B cell (primary cell): ENCODE results near the gene SMARCC2. TPM values are rescaled to one million over a fixed set of nuclear protein-coding genes. Genes with fewer than 3 reads are reported as not detected.
A peak's percentile ranks its signal among the peaks of the same experiment; 100 is the strongest.

Source experiments
- ATAC-seq: fragments of 200-7000 bp; cut with Tn5 transposase; one replicate; pipeline ENCODE4 v1.10.0; 2021; ENCODE audit warnings: low read depth, mild to moderate bottlenecking, moderate number of reproducible peaks, moderate library complexity
- CTCF ChIA-PET: fragments of 350-600 bp; sonication (Branson Sonifier 250); formaldehyde crosslinking; loops from one replicate; lab custom pipeline; 2021; ENCODE audit warnings: antibody characterized with exemption, inconsistent platforms; lab: Charles Lee
- POLR2A ChIA-PET: fragments of 350-600 bp; sonication (Branson Sonifier 250); formaldehyde crosslinking; loops from one replicate; lab custom pipeline; 2021; ENCODE audit warnings: antibody characterized with exemption; lab: Charles Lee
- DNase-seq: peaks from one replicate; pipeline ENCODE4 v3.0.0; 2013
- H2AFZ ChIP-seq: 2 replicates; pipeline ENCODE4 v1.6.1; 2012; ENCODE audit warnings: mild to moderate bottlenecking, low read depth, low read length; ENCODE audit not compliant: insufficient read depth, poor library complexity, severe bottlenecking
- H3K27ac ChIP-seq, 2 donors: 1 replicate in 1 of 2; 2 replicates in 1 of 2; pipeline ENCODE4 v1.5.1; 2012 to 2013; ENCODE audit warnings: low read length in 2 of 2, mild to moderate bottlenecking in 2 of 2, moderate library complexity in 1 of 2
- H3K27me3 ChIP-seq, 4 experiments: fragments of 200-600 bp in 1 of 4; sonication (generic) in 1 of 4; replicated peaks in 1 of 4; 1 replicate in 2 of 4; 2 replicates in 2 of 4; pipeline versions ENCODE4 v1.6.1 to v1.7.0; 2013 to 2016; ENCODE audit warnings: low read length in 3 of 4, mild to moderate bottlenecking in 2 of 4, mixed read lengths in 1 of 4, moderate library complexity in 1 of 4; ENCODE audit not compliant: insufficient read depth in 4 of 4, control insufficient read depth in 3 of 4; ENCODE audit errors: control extremely low read depth in 1 of 4
- H3K36me3 ChIP-seq, 2 experiments: replicated peaks in 1 of 2; 1 replicate in 1 of 2; 2 replicates in 1 of 2; pipeline versions ENCODE4 v1.6.1 to v1.7.1; 2013; ENCODE audit warnings: low read length in 1 of 2; ENCODE audit not compliant: insufficient read depth in 2 of 2, control insufficient read depth in 1 of 2; ENCODE audit errors: control extremely low read depth in 1 of 2, extremely low read depth in 1 of 2
- H3K4me1 ChIP-seq, 2 donors: fragments of 200-600 bp in 1 of 2; sonication (generic) in 1 of 2; 1 replicate in 1 of 2; 2 replicates in 1 of 2; pipeline versions ENCODE4 v1.5.1 to v1.6.1; 2013 to 2017; ENCODE audit warnings: low read length in 2 of 2; ENCODE audit not compliant: control insufficient read depth in 2 of 2, insufficient read depth in 2 of 2
- H3K4me2 ChIP-seq: replicated peaks from 2 replicates; pipeline ENCODE3; 2012; ENCODE audit warnings: mild to moderate bottlenecking, low read depth, low read length; ENCODE audit not compliant: poor library complexity, severe bottlenecking
- H3K4me3 ChIP-seq, 5 experiments: fragments of 200-600 bp in 1 of 5; sonication (generic) in 1 of 5; 1 replicate in 3 of 5; 2 replicates in 2 of 5; pipeline versions ENCODE4 v1.5.1 to v1.7.0; 2011 to 2016; ENCODE audit warnings: low read length in 4 of 5, mild to moderate bottlenecking in 4 of 5, low read depth in 2 of 5, control low read depth in 1 of 5, moderate library complexity in 1 of 5; ENCODE audit not compliant: insufficient read depth in 1 of 5; ENCODE audit errors: control extremely low read depth in 1 of 5, extremely low read depth in 1 of 5
- H3K79me2 ChIP-seq: fragments of 200-600 bp; sonication (generic); one replicate; pipeline ENCODE4 v1.6.0; 2016; ENCODE audit warnings: low read length; ENCODE audit not compliant: control insufficient read depth, insufficient read depth
- H3K9ac ChIP-seq: fragments of 200-600 bp; sonication (generic); 2 replicates; pipeline ENCODE4 v1.6.1; 2017; ENCODE audit warnings: mild to moderate bottlenecking, low read length, moderate library complexity
- H3K9me3 ChIP-seq, 3 donors: one replicate each; pipeline versions ENCODE4 v1.6.1 to v1.7.1; 2013; ENCODE audit warnings: low read length in 2 of 3; ENCODE audit not compliant: control insufficient read depth in 2 of 3, insufficient read depth in 1 of 3; ENCODE audit errors: control extremely low read depth in 1 of 3
- H4K20me1 ChIP-seq: 2 replicates; pipeline ENCODE4 v1.6.0; 2012; ENCODE audit warnings: mild to moderate bottlenecking, low read length; ENCODE audit not compliant: insufficient read depth, control insufficient read depth, poor library complexity, severe bottlenecking
- H3K27ac Mint-ChIP-seq: one replicate; pipeline ENCODE4 v1.8.0; 2021; ENCODE audit warnings: mixed read lengths
- H3K27me3 Mint-ChIP-seq: one replicate; pipeline ENCODE4 v1.8.0; 2021; ENCODE audit warnings: mixed read lengths
- H3K4me1 Mint-ChIP-seq: one replicate; pipeline ENCODE4 v1.8.0; 2021; ENCODE audit warnings: mixed read lengths
- H3K4me3 Mint-ChIP-seq: one replicate; pipeline ENCODE4 v1.8.0; 2021; ENCODE audit warnings: mixed read lengths
- H3K9me3 Mint-ChIP-seq: one replicate; pipeline ENCODE4 v1.8.0; 2022; ENCODE audit warnings: mixed read lengths; ENCODE audit not compliant: insufficient read depth
- CTCF ChIP-seq: fragments of 200-600 bp; IDR thresholded peaks from one replicate; pipeline ENCODE4 v1.8.0; 2022; ENCODE audit warnings: antibody characterized with exemption, mild to moderate bottlenecking
- EZH2 ChIP-seq: IDR thresholded peaks from 2 replicates; pipeline ENCODE4 v1.6.1; 2012; ENCODE audit warnings: borderline replicate concordance, low read depth, mild to moderate bottlenecking, moderate library complexity, low read length; ENCODE audit not compliant: insufficient read depth, poor library complexity, severe bottlenecking
- WGBS: methylation state at CpG from one replicate; pipeline ENCODE4 v1.1.5; 2013; ENCODE audit warnings: missing lambda C conversion rate; ENCODE audit not compliant: insufficient coverage; 5-methylcytosine and 5-hydroxymethylcytosine counted together
- intact Hi-C: fragments of 100-400 bp; cut with micrococcal nuclease; formaldehyde crosslinking; loops from one replicate; pipeline ENCODE4 v1.10.0; 2022
- polyA plus RNA-seq: library from polyadenylated mRNA; depleted of rRNA; stranded (reverse); fragments of >200 nt; gene quantifications from 2 replicates; pipeline ENCODE4 v1.2.3, GENCODE V29; 2012
- total RNA-seq, 2 donors: library from RNA; stranded (reverse); fragments of 120-200 nt in 1 of 2; gene quantifications; 1 replicate in 1 of 2; 2 replicates in 1 of 2; pipeline versions ENCODE4 v1.2.3 to v1.2.4, GENCODE V29; 2013 to 2022

Gene SMARCC2
- total and polyA plus RNA-seq, 2 donors (not counting 1 experiment from before 2014, with no cell fraction given): 70.4 to 198 TPM

- CTCF ChIA-PET: interaction anchor here (0.5 to 13.8 kb wide), 15 partner anchors 8 to 166 kb away, joined by 3 to 247 read pairs (median 7); partner anchors contain the start of genes COQ10A, MYL6, MYL6B and RNF41
- peaks cover 46 to 54% of the 10 kb centered on the region in 2 donors for H3K4me1 ChIP-seq
Measured at GRCh38 chr12:56127888-56128669, 61.2 kb downstream of the SMARCC2 start, which contains the start of gene ESYT1. Gene ESYT1 (plus strand): TSS chr12:56128267. CDS start chr12:56128320, 53 bp downstream.

More at GRCh38 chr12:56127888-56128669, 61.2 kb downstream of the SMARCC2 start, which contains the start of gene ESYT1:
- Histone ChIP-seq H3K36me3 (peaks cover 2 to 28% of the 10 kb centered on the region in 2 experiments), H4K20me1 (peaks cover 24% of the 10 kb centered on the region), H2AFZ (peak within 1 kb of the TSS; percentile 78), H3K9ac (peak within 1 kb of the TSS; percentile 92), H3K4me2 (peak within 1 kb of the TSS; percentile 96), H3K27ac (peak within 1 kb of the TSS; percentile 76 to 80), H3K9me3 (no peaks in the 10 kb centered on the region), H3K79me2 (peaks cover 53% of the 10 kb centered on the region), H3K27me3 (no peaks in the 10 kb centered on the region), H3K4me3 (peak within 1 kb of the TSS; percentile 88 to 95 (median 92))
- Mint-ChIP-seq H3K9me3 (no peaks in the 10 kb centered on the region), H3K4me1 (peaks cover 68% of the 10 kb centered on the region), H3K27me3 (no peaks in the 10 kb centered on the region), H3K27ac (peak within 1 kb of the TSS; percentile 98), H3K4me3 (peak within 1 kb of the TSS; percentile 100)
- WGBS: 0% methylated on average over 48 of the region's 49 CpGs
- POLR2A ChIA-PET: interaction anchor here (0.7 to 5.7 kb wide), 12 partner anchors 10 to 983 kb away, joined by 3 to 49 read pairs (median 6); partner anchors contain the start of genes MYL6, MYL6B, PA2G4 and RNF41
- TF ChIP-seq EZH2: no peak
- no peak for TF ChIP-seq CTCF
- intact Hi-C loops: loop anchor here (1.0 to 5.0 kb wide), 5 partner anchors 93 to 232 kb away; partner anchors contain the start of genes ANKRD52, COQ10A, RNF41 and STAT2
- ATAC-seq: peak; percentile 85
- peak; percentile 99 for DNase-seq
